Fibroblast of mammary gland (primary cell): ENCODE measurements around the gene DHX34.

Source experiments
- DNase-seq: peaks from one replicate; pipeline ENCODE4 v3.0.0-alpha.2; 2010; ENCODE audit warnings: low read depth
- H3K4me3 ChIP-seq: 2 replicates; pipeline ENCODE4 v1.5.1; 2011; ENCODE audit warnings: low read depth, mild to moderate bottlenecking, low read length, moderate library complexity; ENCODE audit not compliant: control insufficient read depth
- TF ChIP-seq, protein P1 (sequence below): conservative IDR thresholded peaks from 2 replicates; pipeline ENCODE4 v1.5.1; 2011; ENCODE audit warnings: low read depth, low read length, inconsistent platforms; ENCODE audit not compliant: control insufficient read depth, insufficient read depth

The DHX34 gene

DNA sequence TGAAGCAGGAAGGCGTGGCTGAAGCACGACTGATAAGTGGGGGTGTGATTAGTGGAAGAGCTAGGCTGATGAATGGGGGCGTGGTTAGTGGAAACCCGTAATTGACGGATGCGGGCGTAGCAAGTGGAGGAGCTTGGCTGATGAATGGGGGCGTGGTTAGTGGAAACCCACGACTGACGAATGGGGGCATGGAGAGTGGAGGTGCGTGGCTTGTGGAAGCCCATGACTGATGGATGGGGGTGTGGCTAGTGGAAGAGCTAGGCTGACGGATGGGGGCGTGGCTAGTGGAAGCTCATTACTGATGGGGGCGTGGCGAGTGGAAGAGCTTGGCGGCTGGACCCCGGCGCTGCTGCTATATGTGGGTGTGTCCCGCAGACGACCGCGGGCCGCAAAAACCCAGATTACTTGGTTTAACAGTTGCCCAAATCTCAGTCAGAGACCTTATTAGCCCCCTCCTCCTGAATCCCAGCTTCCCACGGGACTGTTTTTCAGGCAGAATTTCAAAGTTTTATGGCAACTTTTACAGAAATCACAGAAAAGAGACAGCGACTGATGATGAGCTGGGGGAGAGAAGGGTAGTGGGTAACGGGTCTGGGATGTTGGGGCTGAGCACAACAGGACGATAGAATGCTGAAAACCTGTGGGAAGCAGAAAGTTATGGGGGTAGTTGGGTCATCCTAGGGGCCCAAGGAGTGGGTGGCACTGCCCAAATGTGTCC lies 79.2 kb downstream of the DHX34 start:
- H3K4me3 ChIP-seq: peak overlapping the region; percentile 40
- TF ChIP-seq, protein P1, sequence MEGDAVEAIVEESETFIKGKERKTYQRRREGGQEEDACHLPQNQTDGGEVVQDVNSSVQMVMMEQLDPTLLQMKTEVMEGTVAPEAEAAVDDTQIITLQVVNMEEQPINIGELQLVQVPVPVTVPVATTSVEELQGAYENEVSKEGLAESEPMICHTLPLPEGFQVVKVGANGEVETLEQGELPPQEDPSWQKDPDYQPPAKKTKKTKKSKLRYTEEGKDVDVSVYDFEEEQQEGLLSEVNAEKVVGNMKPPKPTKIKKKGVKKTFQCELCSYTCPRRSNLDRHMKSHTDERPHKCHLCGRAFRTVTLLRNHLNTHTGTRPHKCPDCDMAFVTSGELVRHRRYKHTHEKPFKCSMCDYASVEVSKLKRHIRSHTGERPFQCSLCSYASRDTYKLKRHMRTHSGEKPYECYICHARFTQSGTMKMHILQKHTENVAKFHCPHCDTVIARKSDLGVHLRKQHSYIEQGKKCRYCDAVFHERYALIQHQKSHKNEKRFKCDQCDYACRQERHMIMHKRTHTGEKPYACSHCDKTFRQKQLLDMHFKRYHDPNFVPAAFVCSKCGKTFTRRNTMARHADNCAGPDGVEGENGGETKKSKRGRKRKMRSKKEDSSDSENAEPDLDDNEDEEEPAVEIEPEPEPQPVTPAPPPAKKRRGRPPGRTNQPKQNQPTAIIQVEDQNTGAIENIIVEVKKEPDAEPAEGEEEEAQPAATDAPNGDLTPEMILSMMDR: no peak
- DNase-seq: peak; percentile 96

DNA sequence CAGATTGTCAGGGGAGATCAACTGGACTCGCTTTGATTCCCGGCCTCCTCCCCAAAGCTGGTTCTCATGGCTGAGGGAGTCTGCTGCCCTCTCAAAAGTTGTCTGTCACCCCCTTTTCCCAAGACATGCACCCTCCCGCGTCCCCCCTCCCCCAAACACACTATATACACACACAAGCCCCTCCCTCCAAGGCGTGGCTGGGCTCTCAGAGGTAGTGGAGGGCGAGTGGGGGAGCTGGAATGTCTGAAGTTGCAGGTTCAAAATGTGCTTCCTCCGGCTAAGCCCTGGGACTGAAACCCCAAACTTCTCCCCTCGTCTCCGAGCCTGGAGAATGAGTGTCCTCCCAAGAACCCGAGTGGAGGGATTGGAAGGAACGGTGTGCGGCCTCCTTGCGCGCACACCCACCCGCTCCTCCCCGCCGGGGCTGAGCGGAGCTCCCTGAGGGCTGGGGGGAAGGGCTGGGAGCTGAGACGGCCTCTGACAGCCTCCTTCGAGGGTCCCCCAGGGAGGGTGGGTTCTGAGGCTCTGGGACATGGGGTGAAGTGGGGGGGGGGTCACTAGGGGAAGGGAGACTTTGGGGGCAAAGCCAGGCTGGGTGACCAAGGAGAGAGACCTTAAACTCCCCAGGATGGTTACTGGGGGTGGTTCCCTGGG lies 80.2 kb downstream of the DHX34 start:
- DNase-seq: no peak
- no peak overlapping the region for H3K4me3 ChIP-seq
- TF ChIP-seq, protein P1: no peak

- TF ChIP-seq, protein P1: no peak
- peak; percentile 45 for DNase-seq
- H3K4me3 ChIP-seq: no peak overlapping the region
Measured at GRCh38 chr19:47430041-47430802, 81.1 kb downstream of the DHX34 start.

GRCh38 chr19:47432091-47432490 lies 83.0 kb downstream of the DHX34 start:
- no peak overlapping the region for H3K4me3 ChIP-seq
- DNase-seq: no peak
- TF ChIP-seq, protein P1: no peak
